GM19240 (cell line): ENCODE measurements around the gene CDKAL1.
"Not testable (repeated sequence)": the region's sequence is repeated elsewhere in the genome, so short reads cannot be mapped to it uniquely, and the experiment has no call there.

ENCODE experiments used
- DNase-seq: peaks from one replicate; pipeline ENCODE4 v3.0.0; 2011; ENCODE audit warnings: low spot score; ENCODE audit not compliant: insufficient read length

Gene CDKAL1

DNA sequence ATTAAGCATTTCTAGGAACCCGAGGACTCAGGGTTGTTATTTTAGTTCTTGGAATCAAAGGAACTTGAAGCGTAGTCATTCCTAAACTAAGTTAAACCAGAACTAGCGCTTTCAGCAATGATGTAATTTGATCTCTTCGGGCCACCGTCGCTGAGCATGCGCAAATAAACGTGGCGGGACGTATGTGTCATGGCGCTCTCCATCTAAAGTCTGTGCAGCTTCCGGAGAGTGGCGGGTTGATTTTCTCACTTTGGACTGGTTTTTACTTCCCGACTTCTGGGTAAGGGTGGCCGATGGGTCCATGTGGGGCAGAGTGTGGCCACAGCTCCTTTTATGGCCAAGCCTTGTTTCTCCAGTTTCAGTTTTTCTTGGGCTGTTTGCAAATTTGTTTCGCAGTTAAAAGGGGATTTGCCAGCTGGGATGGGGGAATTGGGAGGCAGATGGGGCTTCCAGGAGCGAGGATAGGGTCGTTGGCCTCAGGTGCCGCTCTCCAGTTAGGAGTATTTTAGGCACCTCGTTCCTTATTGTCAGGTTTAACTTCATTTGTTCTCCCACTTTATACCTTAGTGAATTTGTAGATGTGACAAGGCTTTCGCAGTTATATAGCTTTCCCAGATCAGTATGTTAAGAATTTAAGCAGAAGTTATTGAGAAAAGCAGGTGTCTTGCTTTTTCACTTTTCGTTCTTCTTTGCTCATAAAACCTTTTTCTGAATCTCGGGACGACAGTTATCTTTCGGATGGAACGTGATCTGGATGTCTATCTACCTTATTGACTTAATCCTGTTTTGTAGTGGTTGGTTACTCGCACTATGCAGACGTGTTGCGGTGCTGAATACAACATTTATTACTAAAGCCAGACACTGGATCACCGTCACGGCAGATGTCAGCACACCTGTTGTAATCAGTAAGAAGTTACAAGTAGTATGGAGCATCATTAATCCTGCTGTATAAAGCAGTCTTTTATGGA is at the start of gene CDKAL1:
CDKAL1 (plus strand) TSS at position 163 of the 968 bp plus-strand sequence. CDS start 11,894 bp downstream, outside the sequence.
- DNase-seq = peak; percentile 18

DNA sequence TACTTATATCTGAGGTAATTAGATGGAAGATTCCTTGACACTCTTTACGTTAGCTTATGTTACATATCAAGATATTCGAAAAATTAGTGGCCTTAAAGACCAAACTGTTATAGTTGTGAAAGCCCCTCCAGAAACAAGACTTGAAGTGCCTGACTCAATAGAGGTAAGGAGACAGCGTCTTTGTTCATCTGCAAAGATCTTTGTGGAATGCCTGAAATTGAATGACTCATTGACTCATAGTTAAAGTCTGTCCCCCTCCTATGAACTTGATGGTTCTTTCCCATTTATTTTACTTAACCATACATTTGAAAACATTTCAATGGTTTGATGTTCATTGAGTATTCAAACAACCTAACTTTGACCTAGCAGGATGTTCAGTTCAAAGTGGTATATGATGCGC is 47.6 kb upstream of the CDKAL1 start:
- DNase-seq = no peak

DNA sequence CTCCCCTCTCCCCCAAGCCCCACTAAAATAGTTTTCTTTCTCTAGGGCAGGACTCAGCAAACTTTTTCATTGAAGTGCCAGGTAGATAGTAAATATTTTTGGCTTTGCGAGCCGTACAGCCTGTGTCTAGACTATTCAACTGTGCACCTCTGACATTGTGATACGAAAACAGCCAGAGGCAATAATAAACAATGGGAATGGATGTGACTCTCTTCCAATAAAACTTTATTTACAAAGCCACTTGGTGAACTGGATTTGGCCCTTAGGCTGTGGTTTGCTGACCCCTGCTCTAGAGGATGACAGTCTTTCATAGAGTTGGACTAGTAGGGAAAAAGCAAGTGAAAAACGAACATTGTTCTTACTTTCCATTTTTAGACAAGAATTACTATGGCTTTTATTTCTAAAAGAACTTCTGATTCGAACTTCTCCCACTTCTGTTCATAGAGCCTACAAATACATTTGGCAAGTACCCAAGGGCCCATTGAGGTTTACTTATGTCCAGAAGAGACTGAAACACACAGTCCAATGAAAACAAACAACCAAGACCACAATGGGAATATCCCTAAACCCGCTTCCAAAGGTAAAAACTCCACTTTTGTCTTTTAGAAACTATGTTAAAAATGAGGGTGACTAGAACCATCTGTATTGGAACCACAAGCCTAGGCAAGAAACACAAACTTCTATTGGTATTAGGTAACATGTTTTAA is 46.4 kb upstream of the CDKAL1 start:
- no peak for DNase-seq

DNA sequence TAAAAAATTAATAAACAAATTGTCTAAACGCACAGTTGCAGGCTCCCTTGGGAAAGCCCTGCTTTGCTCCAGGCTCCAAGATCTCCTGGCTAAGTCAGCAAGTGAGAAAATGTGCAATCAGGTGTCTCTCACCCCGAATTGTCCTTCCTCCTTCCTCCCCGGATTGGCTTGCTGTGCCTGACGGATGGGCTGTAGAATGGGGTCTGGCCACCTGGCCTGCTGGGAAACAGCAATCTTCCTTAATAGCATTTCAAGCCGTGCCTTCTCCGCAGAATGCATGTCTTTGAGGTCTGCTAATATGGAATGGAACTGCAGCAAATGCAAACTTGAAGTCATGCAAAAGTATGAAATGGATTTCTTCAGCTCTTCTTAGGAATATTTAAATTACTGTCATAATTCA is 43.7 kb upstream of the CDKAL1 start:
- no peak for DNase-seq

DNA sequence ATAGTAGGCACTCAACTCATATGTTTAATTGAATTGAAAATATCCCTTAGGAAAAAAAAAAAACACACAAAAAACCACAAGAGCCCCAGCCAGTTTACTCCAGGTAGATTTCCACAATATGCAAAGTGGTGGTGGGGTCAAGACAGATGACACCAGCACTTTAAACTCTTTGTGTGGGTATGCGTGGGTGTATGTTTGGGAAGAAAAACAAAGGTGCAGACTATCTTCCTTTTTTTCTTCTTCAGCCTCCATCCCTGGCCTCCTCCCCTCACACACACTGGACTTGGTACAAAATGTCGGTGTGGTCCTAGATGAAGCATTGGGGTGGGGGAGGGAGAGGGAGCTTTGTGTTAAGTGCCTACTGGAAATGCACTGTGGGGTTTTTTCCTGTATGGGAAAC is 42.2 kb upstream of the CDKAL1 start:
- DNase-seq = no peak

DNA sequence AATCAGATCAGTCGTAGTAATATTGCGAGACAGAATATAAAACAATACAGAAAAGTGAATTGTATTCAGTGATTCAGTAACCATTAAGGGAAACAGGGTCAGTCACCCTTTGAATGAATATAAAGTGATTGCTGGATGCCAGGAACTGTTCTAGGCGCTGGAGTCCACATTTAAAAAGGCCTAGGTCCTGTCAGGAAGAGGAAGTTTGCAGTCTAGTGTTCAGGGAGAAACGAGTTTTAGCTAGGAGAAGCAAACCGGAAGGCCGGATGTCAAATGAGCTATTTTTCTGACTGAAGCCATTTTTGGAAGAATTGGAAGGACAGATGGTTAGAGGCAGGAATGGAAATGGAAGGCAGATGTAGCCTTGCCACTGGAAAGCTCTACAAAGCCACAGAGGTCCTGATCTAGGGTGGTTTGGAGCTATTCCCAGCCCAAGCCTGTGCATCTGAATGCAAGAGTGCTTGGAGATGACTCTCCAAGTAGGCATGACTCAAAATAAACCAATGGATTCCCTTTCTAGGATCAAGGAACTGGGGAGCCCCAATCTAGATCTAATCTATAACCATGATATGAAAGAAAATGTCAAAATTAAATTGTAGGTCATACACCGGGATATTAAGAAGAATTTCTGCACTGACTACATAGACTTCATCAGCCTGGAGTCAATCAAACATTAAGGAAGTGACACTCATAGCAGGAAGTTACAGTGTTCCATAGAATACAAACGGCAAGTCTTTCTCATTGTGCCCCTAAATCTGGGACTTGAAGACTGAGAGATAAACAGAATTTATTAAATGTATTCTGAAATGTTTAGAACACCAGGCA is 36.8 kb upstream of the CDKAL1 start:
- no peak for DNase-seq

DNA sequence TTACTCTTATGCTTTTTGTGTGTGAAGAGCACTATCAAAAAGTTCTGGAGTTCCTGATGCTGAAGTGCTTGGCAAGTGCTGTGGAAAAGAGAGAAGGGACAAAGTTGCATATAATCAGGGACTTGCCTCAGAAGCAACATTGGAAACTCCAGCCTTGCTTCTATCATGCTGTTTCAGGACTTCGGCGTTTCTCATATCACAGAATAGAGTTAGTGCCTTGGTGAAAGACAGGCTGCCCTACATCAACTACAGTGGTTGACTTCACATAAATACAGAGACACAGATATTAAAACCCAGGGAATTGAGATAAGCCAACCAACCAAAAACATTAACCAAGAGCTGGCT is 36.2 kb upstream of the CDKAL1 start:
- no peak for DNase-seq

DNA sequence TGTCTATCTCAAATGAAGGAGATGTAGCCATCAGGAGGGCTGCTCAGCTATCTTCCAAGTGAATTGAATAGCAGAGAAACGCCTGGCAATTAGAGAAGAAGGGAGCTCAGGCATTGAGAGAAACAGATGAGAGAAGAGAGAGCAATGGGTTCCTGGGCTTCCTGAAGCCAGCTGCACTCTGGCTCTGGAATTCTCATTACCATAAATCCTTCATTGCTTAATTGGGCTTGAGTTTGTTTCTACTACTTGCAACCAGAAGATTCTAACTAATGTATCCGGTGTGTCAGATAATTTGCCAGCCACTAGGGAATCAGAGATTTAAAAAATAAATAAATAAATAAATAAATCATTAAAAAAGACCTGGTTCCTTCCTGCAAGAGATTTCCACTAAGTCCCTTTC is 25.0 kb upstream of the CDKAL1 start:
- DNase-seq = no peak

DNA sequence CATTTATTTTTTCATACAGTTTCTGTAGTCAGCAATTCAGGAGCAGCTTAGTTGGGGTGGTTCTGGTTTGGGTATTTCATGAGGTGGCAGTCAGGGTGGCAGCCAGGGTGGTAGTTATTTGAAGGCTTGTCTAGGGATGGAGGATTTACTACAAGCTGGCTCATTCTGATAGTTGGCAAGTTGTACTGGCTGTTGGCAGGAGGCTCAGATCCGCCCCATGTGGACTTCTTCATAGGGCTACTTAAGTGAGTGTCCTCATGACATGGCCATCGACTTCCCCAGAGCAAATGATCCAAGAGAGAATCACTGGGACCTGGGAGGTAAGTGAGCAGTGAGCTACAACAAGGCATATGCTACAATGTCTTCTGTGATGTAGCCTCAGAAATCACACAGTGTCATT is 22.4 kb upstream of the CDKAL1 start:
- no peak for DNase-seq

DNA sequence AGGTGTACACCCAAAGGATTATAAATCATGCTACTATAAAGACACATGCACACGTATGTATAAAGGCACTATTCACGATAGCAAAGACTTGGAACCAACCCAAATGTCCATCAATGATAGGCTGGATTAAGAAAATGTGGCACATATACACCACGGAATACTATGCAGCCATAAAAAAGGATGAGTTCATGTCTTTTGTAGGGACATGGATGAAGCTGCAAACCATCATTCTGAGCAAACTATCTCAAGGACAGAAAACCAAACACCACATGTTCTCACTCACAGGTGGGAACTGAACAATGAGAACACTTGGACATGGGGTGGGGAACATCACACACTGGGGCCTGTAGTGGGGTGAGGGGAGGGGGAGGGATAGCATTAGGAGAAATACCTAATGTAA is 9.0 kb upstream of the CDKAL1 start:
- DNase-seq = not testable (repeated sequence)

DNA sequence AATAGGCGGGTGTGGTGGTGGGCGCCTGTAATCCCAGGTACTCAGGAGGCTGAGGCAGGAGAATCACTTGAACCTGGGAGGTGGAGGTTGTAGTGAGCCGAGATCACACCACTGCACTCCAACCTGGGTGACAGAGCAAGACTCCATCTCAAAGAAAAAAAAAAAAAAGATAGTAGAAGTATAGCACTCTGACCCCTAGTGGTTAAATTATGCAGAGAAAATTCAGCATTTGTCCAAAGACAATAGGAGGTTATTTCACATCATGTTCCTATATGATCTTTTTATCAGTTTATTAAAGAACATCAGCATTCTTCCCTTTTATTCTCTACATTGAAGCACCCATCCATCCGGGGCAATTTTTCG is 5.2 kb upstream of the CDKAL1 start:
- DNase-seq = not testable (repeated sequence)

DNA sequence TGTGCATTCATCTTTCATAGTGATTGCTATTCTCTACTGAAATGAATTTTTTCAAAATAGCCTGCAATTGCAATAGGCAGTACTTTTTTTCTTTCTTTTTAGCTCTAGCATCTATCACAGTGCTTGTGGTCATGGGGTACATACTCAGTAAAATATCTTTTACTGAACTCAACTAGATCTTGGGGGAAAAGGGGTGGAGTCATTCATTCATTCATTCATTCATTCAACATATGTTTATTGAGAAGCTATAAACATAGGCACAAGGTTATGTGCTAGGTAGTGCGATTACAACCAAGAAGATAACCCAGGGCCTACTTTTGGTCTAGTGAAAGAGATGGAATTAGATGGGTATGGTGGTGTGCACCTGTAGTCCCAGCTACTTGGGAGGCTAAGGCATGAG is 1.4 kb upstream of the CDKAL1 start:
- no peak for DNase-seq

DNA sequence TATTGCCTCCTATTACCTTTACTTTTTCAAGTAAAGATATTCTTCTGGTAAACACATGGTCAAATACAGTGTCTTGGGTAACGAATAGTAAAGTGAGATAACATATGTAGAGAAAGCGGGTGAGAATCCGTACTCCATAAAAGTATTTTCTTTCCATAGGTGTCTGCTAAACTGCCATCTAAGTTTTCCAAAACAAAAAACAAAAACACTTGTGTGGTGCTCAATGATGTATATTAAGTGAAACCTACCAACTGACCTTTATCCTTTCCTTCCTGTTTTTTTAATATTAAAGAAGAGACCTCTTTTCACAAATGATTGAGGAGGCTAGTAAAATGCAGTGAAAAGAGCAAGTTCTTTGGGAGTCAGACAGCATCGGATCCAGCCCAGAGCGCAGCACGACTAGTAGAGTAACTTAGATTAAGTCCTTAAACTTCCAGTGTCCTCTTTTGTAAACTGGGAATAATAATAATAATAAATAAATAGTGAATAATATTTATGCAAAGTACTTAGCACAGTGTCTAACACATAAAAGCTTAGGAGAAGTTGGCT is 437 bp upstream of the CDKAL1 start:
- no peak for DNase-seq

DNA sequence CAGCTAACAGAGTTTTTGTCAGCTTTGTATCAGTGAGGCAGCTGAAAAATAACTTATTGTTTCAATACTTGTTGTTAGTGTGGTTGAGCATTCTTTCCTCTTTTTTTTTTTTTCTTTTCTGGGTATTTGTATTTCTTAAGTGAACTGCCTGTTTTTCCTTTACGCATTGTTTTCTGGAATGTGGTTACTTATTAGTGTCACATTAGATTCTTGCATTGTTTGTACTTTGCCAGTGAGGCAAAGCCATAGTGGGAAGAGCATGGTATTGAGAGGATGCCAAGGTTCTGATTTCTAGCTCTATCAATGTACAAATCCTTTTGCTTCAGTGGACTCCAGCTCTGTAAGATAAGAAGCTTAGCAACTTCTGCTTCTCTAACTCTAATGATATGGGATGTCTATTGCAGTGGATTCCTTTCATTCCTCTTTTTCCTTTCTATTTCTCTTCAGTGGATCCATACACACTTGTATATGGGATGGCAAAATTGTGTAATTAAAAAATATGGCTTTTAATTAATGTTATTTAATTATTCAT is 3.9 kb downstream of the CDKAL1 start:
- no peak for DNase-seq

DNA sequence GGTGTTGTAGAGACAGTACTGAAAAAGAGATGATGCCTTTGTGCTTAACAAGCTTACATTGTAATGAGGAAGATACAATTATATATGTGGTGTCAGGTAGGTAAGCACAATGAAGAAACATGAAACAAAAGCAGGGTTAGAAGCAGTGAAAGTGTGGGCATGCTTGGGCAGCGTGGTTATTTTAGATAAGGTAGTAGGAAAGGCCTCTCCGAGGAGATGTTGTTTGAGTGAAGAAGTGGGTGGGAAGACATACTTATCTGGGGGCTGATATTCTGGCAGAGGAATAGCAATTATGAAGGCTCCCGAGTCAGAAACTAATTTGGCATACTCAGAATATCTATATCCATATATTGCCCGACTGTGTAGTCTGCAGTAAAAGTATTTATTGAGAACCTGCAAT is 4.7 kb downstream of the CDKAL1 start:
- DNase-seq = no peak

DNA sequence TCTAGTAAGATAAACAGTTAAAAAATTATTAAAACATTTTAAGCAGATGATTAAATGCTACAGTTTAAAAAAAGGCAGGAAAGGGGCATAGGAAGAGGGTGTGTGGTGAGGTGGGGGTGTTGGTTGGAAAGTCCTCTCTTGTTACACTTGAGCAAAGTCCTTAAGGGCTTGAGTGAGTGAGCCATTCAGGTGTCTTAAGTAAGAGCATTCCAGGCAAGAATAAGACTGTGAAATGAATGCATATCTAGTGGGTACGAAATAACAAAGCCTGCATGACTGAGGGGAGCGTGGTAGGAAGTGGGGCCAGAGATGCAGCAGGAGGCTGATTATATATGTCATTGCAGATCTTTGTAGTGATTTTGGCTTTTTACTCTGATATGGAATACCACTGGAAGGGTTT is 5.1 kb downstream of the CDKAL1 start:
- DNase-seq = no peak

DNA sequence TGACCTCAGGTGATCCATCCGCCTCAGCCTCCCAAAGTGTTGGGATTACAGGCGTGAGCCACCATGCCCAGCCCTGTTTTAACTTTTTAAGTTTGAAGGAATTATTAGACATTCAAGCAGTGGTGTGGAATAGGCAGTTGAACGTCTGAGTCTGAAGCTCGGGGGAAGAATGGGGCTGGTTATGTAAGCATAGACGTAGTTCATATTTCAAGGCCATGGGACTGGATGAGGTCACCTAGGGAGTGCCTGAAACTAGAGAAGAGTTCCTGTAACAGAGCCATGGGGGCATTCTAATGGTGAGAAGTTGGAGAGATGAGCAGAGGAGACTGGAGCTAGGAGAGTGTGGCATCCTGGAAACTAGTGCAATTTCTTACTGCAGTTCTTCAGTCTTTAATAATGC is 6.4 kb downstream of the CDKAL1 start:
- no peak for DNase-seq

DNA sequence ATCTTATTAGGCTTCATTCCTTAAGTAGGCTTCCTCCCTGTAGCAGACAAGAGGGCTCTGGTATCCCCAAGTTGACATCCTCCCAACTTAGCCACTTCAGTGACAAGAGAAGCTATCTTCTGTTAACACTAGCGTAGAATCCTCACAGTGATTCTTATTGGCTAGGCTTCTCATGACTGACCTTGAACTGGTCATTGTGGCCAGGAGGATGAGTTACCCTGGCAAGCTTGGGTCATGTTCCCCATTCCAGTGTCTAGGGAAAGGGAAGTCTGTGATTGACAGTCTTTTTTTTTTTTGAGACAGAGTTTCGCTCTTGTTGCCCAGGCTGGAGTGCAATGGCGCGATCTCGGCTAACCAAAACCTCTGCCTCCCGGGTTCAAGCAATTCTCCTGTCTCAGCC is 7.1 kb downstream of the CDKAL1 start:
- DNase-seq = no peak

DNA sequence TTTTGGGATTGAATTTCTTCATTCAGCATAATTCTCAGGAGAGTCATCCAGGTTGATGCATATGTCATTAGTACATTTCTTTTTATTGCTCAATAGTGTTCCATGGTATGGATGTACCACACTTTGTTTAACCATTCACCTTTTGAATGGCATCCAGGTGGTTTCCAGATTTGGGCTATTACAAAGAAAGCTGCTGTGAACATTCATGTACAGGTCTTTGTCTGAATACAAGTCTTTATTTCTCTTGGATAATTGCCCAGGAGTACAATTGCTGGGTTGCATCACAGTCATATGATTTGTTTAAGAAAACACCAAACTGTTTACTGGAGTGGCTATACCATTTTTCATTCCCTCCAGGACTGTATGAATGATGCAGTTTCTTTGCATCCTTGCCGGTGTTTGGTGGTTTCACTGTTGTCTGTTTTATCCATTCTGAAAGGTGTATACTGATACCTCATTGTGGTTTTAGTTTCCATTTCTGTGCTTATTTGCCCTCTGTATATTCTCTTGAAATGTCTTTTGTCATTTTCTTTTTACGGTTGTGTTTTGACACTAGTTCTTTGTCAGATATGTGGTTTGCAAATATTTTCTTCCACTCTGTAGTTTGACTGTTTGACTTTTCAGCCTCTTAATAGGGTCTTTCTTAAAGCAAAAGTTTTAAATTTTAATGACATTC is 8.8 kb downstream of the CDKAL1 start:
- DNase-seq = peak; percentile 2

DNA sequence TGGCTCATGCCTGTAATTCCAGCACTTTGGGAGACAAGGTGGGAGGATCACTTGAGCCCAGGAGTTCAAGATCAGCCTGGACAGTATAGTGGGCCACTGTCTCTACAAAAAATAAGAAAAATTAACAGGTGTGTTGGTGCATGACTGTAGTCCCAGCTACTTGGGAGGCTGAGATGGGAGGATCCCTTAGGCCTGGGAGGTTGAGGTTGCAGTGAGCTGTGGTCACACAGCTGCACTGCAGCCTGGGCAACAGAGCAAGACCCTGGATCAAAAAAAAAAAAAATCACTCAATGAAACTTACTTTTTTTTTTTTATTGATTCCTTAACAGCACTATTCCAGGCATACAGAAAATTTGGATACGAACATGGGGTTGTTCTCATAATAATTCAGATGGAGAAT is 14.0 kb downstream of the CDKAL1 start:
- no peak for DNase-seq

DNA sequence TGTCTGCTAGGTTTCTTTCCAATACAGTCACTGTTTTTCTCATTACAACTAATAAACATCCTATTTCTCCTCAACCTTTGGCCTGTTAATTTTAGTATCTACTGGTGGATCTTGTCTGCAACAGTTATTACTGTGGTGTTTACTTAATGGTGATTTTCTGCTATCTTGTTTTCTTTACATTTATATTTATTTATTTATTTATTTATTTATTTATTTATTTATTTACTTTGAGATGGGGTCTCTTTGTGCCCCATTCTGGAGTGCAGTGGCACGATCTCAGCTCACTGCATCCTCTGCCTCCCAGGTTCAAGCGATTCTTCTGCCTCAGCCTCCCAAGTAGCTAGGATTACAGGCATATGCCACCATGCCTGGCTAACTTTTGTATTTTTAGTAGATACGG is 15.1 kb downstream of the CDKAL1 start:
- not testable (repeated sequence) for DNase-seq
